Hindlimb muscle (tissue), 1 donor: Measurements from ENCODE around the gene CABCOCO1. TPM values are rescaled to one million over a fixed set of nuclear protein-coding genes. Genes with fewer than 3 reads are reported as not detected.

ENCODE experiments used
- DNase-seq: peaks from one replicate; pipeline ENCODE4 v3.0.0-alpha.2; 2013
- polyA plus RNA-seq: library from polyadenylated mRNA; unstranded; fragments of 120-200 nt; gene quantifications from one replicate; pipeline ENCODE4 v1.2.1, GENCODE V29; 2013; ENCODE audit not compliant: insufficient read length

The CABCOCO1 gene
- polyA plus RNA-seq, 1 donor, result 0.53 TPM

DNA sequence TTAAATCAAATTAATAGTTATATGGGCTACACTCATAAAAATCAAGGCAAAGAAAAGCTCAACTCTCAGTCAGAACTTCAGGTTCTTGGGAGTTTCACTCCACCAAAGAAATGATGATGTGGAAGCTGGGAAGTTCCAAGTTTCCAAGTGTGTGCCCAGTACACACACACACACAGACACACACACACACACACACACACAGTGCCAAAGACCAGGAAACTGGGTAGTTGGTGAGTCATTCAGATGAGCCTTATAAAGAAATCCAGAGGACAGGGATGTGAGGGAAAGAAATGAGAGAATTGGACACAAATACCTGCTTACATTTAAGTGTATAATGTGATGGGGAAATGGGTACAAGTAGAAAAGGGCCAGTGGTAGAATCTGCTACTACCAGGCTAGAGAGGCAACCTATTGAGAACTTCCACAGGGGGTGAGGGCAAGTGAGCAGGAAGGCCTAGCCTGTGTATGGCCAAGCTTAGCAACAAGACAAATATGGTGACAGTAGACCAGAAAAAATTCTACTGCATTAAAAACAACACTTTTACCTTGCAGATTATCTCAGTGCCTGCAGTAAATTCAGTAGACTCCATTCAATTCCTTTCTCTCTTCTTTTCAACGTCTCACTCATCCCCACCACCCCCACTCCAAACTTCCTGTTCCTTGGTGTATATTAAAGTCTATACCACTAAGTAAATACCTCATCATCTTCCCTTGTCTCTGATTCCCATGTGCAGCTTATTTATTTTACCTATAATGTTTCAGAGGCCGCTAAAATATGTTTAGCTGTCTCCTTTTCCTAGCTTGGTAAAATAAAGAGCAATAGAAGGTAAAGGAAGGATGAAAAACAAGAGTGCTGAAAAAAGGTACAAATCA, 95.0 kb downstream of the CABCOCO1 start:
- DNase-seq, result no peak

DNA sequence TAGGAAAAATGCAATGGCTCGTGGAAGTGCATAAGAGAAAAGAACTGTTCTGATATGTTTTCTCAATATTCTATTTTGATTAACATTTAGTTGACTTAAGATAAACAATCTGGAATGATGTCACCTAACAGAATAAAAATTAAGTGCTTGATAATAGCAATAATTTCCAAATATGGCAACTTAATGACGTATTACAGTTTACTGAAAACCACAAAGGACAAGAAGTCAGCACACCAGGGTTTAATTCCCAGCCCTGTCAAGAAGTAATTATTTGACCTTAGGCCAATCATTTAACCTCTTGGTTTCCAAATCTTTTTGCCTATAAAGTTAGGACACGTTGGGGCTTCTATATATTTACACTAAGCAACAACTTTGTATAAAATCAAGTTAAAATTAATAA, 95.7 kb downstream of the CABCOCO1 start:
- no peak for DNase-seq

DNA sequence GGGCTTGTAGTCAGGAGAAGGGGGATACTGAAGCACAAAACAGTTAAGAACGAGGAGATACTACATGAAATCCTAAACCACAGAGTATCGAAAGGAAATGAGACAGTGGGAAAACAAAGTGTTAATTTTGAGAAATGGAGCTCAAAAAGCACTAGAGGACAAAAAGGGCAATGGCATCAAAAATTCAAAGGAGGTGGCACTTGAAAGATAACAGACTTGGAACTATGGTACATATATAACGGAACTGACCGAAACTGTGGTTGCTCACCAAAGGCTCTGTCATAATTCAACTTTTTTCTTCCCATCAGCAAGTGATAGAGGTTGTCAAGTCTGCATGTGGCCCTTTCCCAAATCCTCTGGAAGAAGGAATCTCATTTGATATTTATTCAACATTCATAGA, 97.0 kb downstream of the CABCOCO1 start:
- DNase-seq, result no peak

DNA sequence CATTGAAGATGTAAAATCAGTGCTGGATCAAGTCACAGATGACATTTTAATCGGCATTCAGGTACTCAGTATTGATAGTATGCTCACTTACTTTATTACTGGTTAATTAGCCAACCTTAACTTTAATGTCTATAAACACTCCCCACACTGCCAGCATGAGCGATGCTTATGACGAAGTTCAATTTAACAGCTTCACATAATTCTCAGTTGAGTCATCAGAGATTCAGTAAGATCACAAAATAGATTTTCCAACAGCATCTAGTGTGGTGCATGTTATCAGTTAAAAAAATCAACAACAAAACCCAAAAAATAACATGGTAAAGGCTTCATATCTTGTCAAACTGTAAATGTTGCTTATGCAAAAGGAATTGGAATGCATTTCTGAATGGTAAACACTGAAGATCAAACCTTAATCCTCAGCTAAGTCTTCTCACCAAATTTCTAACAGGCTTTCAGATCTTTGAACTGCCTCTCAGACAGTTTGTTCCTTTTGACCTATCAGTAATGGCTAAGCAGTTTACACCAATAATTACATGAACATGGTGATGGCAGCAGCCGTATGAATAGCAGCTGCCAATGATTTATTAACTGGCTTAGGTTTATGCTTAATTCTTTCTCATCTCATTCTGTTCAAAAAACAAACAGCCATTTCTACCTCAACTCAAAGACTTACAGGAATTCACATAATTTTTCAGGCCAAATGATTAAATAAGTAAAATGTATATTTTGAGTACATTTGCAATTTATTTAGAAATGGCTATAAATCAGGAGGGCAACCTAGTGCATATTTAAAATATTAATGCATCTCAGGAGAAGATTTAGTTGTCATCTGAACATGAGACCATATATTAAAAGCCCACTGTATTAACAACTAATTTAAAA, 98.5 kb downstream of the CABCOCO1 start:
- DNase-seq, result no peak

DNA sequence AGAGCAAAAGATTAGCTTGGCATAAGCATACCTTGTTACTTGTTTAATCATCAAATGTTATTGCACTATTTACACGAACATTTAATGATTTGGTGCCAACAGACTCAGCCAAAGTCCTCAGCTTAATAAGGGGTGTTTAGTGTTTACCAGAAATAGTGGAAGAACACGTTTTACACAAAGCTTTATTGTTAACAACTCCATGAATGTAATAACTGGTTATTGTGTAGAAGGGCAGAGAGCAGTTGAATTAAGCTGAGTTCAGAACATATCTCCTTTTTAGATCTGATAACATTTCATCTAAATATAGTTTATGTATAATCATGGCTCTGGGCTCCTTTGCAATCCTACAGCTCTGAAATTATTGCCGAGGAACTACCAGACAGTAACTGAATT, 99.1 kb downstream of the CABCOCO1 start:
- no peak for DNase-seq

DNA sequence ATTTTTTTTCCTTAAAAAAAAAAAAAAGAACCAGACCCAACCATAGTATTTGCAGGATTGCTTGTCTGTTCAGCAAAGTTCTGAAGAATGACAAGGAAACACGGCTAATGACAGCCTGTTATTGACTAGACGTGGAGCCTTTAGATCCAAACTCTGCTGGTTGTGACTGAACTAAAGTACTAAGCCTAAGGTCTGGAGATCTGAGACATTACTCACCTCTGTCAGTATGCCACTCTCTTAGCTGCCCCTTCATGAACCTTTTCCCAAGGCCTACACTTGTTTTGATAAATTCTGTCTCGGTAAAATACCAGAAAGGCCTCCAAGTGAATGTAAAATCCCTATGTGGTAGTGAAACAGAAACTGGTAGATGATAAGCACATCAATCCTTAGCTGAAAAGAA, 101.0 kb downstream of the CABCOCO1 start:
- no peak for DNase-seq

DNA sequence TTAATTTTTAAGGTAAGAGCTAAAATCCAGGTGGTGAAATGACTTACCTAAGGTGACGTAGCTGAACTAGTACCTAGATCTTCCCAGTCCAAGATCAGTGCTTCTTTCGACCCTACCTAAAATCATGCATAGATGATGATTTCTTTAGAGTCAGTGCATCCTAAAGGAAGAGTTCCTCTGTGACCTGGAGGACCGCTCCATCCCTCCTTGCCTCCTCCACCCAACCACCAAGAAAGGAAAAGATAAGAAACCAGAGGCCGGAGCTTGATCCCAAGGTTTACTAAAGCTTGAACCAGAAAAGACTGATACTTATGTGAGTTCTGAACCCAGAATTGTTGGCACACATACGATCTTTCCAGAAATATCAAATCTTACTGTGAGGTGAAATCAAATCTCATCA, 101.8 kb downstream of the CABCOCO1 start:
- DNase-seq, result no peak

DNA sequence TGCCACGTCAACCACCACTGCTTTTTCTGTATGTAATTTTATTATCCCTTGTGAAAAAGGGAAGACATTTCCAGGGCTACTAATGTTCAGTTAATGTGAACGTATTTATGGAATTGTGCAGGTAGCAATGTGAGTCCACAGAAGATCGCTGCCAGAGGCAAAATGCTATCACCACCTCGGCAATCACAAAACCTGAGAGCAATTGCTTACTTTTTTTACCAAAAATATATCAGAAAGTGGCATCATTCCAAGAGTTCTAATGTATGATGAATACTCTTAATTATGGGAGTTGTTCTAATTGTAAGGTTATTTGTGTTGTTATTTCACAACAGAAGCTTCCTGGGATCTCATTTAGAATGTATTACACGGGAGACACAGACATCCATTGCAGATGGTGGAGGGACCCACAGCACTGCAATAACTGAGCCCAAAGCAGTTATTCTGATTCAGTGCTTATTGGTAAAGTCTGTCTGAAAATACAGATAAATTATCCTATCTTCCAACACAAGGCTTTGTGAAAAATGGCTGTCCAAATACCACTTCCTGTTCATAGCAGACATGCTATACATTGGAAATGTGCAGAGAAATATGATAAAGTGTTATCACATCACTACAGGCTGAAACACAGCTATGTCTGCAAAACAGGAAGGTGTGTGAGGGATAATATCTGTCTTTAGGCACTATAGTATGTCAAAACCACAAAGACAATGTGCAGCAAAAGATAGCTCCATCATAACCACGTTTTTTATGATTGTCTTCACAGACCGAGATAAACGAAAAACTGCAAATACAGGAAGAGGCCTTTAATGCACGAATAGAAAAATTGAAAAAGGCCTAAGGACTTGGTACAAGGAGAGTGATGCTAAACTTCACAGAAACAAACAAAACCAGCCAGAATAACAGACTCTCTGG, 102.7 kb downstream of the CABCOCO1 start:
- DNase-seq, result no peak

DNA sequence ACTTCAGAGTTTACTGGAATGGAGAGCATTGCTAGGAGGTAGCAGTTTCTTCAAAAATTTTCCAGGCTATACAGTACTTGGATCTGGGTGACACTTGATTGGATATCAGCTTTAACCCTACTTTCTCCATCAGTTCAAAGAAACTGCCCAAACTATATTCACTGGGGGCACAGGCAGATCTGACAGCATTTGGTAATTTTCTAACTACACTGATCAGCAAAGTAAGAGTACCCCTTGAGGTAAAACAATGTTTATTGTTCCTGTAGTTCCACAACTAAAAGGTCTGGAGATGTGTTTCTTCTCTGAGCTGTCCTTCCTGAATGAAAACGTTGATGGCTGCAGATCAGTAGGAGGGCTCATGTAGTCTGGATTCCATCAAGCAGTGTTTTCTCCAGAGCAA, 104.2 kb downstream of the CABCOCO1 start:
- no peak for DNase-seq

DNA sequence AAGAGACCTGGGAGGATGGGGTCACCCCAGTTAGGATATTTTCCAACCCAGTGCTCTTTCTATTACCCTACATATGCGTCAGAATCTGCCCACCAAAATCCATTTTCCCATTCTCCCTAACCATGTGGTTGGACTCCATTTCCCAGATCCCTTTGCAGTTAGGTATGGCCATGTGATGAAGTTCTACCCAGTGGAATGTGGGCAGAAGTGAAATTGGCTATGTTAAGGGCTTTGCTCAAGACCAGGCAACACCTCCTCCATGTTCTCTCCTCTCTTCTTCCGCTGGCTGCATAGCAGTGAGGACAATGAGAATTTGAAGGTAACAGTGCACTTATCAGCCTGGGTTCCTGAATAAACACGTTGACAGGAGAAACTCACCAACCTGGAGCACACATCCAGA, 111.3 kb downstream of the CABCOCO1 start:
- no peak for DNase-seq

DNA sequence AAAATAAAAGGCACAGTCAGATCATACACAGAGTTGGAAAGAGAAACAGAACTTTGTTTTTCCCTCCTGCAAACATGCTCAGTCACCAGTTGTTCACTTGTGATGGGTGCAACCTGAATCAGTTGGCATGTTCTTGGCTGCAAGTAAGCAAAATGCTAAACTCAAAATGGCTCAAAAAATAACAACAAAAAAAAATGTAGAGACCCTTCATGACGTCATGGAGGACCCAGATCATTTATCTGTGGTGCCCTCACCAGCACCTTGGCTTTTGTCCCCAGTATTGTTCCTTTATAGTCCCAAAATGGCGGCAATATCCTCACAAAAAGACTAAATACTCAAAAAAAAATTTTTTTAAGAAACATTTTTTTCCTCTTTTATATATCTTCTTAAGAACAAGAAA, 112.4 kb downstream of the CABCOCO1 start:
- no peak for DNase-seq

DNA sequence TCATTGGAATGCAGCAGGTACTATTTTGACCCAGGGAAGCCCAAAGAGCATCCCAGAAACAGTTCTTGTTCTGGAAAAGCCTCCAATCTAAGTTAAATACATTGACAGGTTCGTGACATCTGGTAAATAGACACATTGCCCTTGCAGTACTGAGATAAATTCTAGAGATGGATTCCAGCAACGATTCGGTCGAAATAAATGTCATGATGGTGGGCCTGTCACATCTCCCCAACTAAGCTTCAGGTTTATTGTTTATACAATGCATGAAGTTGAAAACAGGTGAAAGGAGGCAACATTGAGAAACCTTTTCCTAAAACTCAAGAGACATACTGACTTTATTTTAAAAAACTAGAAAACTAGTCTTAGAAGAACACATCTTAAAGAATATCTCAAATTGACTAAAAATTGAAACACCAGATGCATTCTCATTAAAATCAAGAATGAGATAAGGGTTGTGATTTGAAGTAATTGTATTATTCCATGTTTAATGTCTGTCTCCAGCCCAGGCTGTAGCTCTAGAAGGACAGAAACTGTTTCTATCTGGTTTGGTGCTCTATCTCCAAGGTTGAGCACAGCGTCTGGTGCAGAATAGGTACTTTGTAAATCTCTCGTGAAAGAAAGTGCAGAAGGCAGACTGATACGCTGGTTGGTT, 114.0 kb downstream of the CABCOCO1 start:
- DNase-seq, result no peak

DNA sequence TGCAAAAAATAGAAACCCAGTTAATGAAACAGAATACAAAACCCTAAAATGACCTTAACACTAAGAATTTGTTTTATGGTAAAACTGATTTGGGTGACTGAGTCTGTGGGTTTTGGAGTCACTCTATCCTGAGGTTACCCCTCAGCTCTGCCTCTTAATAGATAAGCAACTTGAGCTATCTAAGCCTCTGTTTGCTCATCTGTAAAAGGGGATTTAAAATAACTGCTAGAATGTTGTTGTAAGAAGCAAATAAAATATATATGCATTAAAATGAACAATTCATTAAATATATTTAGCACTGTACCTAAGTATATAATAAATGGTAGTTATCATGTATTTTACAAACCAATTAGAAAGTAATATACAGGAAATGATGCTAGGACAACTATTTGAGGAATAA, 115.4 kb downstream of the CABCOCO1 start:
- DNase-seq, result no peak

DNA sequence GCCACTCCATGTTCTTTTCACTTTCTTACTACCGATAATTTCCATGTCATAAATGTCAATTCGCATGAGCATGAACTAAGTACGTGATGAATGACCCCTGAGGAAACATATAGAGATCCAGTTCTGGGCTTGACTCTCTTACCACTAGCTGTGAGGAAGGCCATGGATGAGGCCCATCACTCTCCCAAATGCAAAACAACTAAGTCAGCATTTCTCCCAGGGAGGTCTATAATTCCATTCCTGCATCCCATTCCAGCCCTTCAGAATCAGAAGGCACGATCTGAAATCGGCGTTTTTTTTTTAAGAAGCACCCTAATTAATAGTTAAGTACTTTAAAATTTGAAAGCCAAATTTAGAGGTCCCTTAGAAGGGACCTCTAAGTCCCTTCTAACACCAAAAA, 116.5 kb downstream of the CABCOCO1 start:
- DNase-seq, result no peak

DNA sequence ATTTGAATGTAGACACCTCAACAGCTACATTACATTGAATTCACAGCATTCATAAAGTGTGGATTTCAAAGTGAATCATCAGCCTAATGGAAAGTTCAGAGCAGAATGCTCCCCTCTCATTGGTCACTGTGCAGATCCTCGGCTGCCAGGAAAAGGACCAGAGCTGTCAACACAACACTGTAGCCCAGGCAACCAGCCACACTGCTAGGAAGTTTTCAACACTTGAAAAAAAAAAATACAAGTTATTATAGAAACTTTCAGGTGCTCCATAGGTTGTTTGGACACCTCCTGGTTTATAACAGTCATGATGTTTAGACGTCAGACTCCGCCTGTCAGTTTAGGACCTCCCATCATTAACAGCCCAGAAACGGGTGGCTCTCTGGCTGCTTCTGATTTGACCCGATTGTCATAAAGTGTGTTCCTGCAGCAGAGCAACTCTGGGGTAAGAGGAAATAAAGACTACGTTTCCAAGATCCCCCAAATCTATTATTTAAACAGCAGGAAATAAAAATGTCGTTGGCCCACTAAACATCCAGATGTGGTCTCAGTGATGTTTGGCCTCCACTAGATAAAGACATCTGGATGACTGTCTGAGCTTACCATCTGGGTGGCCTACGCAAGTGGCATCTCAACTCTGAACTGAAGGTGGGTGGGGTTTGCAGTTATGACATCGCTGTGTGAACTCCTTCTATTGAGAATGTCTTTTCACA, 117.4 kb downstream of the CABCOCO1 start:
- DNase-seq, result peak; percentile 65

DNA sequence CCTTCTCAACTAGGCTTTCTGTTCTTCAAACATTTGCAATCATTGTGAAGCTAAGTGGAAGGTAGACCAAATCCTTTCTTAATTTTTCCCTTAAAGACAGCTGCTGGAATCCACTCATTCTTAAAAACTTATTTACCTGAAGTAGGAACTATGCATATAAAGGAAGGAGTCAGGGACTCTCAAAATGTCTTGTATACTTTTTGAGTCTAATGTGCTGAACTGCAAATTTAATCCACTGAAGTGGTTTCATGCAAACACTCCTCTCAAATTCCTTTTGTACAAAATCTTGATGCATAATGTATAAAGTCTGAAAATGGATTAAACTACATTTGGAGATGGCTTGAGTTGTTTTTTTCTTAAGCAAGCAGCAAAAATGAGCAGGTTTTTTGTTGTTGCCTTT, 118.0 kb downstream of the CABCOCO1 start:
- no peak for DNase-seq

DNA sequence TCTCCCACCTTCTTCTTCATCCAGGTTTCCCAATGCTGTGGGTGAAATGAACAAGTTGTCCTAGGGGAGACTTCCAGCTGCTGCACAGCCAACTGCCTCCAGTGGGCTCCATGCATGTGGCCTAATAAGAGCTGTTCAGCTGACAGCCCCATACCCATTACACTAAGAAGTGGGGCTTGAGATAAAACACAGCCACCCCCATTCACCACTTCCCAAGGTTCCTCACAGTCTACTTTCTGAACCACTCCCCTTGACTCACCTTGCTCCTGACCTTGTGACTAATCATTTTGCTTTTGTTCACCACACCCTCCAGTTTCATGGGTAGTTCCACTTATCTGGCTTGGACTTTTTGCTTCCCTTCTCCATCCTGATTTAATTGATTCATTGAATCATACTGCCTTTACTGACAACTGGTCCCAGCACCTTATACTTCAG, 119.3 kb downstream of the CABCOCO1 start:
- no peak for DNase-seq

DNA sequence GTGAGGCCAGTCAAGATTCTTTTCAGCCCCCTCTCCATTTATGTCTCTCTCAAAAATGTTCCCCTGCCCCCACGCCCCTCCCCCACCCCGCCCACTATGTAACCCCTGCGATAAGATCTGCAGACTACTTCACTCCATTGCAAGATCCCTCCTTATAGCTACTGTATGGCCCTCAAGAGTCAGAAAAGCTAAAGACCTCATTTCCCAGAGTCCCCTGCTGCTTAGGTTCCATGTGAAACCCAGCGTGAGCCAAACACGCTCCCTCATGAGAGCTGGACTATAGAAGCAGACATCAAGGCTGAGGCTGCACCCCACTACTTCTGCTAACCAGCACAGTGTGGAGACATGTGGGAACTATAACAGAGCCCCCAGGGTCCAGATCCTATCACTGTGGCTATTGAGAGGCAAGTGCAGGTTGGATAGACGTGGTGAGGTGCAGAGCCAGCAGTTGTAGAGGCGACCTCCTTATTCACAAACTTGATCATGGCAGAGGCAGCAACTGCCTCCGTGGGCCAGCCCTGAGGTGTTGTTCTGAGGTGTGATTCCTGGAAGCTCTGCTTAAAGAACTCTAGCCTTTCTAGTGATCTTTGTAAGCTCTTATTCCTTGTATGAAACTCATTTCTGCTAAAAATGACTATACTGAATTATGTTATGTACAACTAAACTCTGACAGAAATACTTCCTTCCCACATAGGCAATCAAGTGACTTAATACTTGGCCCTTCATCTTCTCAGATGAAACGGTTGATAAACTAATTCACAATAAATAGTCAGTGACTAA, 121.8 kb downstream of the CABCOCO1 start:
- no peak for DNase-seq

DNA sequence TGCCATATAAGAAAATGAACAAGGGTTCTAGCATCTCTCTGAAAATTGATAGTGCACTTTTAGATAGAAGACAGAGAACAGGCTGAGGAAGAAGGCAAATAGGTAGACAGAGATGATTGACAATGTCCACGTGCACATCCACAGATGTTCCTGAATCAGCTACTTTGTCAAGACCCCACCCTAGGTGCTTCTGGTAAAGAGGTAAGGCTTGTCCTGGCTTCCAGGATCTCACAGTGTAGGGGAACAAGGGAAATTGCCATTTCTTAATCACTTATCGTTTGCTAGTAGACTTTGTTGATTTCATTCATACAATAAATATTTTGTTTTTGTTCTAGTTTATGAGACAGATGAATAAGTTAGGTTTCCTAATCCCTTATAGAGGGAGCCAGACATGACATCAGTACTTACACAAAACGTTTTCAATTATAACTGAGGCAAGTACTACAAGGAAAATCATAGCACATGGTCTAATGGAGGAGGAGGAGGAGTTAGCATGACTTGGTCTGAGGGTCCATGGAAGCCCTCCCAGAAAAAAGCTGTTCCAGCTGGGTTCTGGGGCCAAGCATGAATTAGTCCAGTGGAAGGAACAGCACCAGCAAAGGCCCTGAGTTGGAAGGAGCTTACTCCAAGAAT, 122.9 kb downstream of the CABCOCO1 start:
- no peak for DNase-seq

DNA sequence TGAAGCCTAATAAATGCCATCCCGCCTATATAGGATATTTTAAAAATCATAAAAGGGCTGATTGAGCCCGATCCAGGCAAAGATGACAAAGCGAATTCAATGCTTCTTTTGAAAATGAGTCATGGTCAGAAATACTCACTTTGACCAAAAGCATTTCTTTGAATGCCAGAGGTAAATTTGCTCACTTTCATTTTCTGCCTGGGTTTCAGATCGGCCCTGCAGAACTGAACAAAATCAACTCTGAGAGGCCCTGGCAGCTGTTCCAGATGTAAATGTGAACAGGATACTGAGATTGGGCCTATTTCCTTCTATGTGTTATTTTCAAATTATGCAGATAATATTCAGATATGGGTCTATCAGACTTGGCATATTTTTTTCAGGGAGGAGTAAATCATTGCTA, 124.0 kb downstream of the CABCOCO1 start:
- peak; percentile 20 for DNase-seq
